GM19438 (cell line): ENCODE results near the gene GPX5.
"Not testable (repeated sequence)": the region's sequence is repeated elsewhere in the genome, so short reads cannot be mapped to it uniquely, and the experiment has no call there.

ENCODE experiments used
- ATAC-seq: cut with Tn5 transposase; IDR thresholded peaks from one replicate; pipeline ENCODE4 v1.9.1; 2021; ENCODE audit warnings: low read depth; ENCODE audit not compliant: unreplicated experiment

Gene GPX5, protein sequence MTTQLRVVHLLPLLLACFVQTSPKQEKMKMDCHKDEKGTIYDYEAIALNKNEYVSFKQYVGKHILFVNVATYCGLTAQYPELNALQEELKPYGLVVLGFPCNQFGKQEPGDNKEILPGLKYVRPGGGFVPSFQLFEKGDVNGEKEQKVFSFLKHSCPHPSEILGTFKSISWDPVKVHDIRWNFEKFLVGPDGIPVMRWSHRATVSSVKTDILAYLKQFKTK

DNA sequence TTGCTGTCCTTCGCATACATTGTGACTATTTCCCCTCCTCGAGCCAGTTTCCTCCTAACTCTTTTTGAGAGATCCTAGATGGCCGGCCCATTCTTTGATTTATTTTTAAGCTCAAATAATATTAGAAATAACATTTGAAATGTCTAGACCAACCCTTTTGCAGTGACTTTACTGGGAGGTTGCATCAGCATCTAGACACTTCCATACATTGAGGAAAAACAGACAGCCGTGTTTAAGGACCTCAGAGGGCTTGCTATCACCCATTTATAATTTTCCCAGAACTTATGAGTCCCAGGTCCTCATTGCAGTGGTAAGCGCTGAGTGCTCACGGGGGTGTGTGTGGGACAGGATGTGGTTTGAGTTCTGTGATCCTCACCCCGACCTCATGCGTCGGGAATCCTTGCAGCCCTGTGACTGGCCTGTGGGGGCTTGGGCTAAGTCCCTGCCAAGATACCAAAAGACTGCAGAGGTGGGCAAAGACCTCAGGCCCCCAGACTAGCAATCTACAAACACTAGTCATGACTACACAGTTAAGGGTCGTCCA is at the start of gene GPX5:
TSS of gene GPX5 (plus strand) at position 386 of the 544 bp plus-strand sequence. CDS start at position 519, 133 bp downstream.
- ATAC-seq: no peak

DNA sequence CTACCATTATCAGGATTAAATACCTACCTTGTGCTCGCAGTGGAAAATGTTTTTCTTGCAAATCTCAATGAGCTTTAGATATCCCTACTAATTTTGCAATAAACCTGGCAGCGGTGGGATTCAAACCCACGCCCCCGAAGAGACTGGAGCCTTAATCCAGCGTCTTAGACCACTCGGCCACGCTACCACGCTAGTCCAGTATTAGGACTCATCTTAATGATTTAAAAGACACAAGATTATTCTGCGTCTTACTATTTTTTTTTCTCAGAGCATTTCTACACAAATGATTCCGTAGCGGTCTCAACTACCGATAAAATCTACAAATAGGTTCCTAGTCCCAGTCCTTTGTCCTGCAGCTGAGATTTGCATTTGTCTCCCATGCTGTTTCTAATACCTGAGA is 47.2 kb upstream of the GPX5 start:
- no peak for ATAC-seq

DNA sequence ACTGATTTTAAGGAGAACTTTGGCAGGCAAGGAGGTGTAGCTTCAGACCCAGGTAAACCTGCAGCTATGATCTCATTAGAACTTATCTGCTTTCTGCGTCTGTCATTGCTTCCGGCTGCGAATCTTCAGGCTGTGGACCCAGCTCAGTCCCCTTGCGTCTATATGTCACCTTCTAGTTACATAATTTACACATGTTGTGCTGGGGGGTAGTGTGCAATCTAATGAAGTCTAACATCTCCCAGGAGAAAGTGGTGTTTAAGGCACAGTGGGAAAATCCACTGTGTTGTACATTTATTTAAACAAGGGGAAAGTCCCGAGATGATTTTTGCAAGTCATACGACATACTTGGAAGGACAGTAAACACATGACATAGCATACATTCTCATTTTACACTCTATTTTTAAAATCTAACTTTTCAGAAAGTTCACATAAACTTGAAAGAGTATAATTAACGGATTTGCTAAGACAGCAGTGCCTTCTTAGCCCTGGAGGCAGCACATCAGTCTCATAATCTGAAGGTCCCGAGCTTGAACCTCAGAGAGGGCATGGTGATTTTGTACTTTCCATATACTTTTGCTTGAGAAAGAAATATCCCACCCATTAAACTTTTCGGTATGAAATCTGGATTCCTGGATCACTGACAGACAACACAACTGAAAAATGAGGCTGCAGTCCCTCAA is 45.3 kb upstream of the GPX5 start:
- no peak for ATAC-seq

DNA sequence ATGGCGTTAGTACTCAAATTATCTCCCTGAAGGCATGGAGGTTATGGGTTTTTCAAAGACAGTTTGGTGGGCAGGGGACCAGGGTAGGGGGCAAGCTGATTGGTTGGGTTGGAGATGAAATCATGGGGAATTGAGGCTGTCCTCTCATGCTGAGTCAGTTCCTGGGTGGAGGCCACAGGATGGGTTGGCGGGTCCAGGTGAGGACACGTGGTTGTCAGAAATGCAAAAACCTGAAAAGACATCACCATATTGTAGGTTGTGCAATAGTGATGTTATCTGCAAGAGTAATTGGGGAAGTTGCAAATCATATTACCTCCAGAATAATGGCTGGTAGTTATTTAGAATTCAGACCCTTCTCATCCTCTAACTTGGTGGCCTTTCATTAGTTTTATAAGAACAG is 40.2 kb upstream of the GPX5 start:
- no peak for ATAC-seq

DNA sequence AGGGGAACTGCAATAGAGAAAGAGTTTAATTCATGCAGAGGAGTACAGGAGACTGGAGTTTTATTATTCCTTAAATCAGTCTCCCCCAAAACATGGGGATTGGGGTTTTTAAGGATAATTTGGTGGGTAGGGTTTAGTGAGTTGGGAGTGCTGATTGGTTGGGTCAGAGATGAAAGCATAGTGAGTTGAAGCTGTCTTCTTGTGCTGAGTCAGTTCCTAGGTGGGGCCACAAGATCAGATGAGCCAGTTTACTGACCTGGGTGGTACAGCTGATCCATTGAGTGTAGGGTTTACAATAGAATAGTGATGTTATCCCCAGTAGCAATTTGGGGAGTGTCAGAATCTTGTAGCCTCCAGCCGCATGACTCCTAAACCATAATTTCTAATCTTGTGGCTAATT is 39.1 kb upstream of the GPX5 start:
- ATAC-seq: no peak

DNA sequence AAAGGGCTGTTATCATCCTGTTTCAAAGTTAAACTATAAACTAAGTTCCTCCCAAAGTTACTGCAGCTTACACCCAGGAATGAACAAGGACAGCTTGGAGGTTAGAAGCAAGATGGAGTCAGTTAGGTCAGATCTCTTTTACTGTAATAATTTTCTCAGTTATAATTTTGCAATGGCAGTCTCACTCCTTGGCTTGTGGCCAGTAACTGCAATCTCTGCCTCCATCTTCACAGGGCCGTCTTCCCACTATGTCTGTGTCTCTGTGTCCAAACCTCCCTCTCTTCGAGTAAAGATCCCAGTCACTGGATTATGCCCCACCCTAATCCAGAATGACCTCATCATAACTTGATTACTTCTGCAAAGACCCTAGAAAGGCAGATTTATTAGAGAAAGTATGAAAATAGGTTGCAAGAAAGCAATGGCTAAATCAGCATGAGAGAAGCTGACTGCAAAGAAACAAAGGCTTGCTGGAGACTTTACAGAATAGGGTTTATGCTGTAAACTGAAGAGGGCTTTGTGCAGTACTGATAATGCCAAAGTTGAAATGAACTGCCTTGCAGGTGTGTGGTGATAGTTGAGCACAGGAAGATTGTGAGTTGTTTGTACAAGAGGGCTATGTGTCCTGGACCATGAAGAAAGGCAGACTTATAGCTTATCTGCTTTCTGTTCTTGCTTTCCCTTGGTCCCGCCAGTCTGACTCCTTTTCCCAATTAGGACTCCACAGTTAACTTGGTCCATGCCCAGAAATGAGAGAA is 38.5 kb upstream of the GPX5 start:
- no peak for ATAC-seq

DNA sequence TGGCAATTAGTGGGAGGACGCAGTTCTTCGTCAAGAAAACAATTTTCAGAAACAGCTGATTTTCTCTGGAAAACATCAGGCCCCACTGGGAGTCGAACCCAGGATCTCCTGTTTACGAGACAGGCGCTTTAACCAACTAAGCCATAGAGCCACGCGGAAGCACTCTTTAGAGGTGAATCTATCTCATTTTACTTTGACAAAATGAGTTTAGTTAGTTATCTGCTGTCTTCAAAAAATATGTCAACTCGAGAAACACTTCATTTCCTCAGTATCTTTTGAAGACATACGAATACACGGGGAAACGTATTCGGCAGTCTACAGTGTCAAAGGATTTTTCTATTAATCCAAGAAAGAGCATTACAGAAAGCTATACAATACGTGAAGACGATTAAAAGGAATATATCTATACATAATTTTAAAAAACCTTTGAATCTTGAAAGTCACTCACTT is 36.7 kb upstream of the GPX5 start:
- no peak for ATAC-seq

DNA sequence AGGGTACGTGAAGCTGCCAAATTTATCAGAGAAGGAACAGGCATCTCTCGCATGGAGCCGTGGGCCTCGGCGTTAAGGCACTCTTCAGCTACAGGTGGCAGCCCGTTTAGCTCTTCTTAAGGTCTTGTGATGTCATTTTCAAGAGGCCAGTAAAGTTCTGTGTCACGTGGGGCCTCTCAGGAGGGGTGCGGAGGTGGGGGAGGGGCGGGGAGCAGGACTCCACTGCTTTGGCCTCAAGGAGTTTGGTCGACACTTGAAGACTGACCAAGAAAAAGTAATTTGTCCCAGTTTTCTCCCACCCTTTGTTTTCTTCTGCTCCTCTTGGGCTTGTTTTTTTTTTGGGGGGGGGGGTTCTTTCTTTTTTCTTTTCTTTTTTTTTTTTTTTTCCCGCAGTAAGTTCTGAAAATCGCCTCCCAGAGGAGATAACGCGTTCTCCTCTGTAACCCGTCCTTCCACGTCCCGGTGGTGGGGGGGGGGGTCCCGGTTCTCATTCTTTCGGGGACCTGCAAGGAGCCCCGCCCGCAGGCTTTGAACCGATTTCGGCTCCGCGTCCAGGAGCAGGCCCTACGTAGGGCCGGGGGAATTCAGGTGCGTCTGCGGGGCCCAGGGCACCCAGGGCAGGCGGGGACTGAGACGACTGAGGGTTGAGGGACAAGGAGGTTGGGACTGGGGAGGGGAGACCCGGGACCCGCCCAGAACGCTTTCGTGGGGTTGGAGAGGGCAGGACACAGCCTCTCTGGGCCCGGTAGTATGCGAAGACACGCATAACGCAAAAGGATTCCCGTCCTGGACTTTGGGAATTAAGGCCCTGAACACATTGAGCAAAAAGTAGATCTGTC is 36.1 kb upstream of the GPX5 start:
- ATAC-seq: peak; percentile 61

DNA sequence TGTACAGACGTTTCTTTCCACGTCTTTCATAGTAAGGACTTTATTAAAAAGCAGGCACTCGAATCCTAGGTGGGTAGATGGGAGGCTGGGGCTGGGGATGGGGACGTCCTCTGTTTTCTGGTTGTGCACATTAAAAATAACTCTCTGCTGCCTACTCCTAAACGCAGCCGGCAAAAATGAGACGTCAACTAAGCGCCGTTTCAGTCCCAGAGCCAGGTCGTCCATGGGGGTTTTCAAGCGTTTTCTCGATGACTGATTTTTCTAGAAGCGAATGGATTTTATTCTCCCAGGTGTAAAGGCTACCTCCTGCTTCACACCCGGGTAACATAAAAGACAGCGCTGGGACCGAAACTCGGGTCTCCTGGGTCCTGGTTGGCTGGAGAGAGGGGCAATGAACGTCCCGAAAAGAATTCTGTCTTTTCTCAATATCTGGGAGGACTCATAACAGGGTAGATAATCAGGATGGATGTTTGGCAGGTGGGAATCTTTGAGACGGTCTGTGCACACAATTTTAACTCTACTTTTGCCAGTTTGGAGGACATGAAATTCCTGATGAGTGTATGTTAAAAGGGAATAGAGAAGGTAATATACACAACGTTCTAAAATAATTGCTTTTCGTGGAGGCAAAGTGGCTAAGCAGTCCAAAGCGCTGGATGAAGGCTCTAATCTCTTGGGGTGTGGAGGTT is 35.3 kb upstream of the GPX5 start:
- ATAC-seq: no peak

DNA sequence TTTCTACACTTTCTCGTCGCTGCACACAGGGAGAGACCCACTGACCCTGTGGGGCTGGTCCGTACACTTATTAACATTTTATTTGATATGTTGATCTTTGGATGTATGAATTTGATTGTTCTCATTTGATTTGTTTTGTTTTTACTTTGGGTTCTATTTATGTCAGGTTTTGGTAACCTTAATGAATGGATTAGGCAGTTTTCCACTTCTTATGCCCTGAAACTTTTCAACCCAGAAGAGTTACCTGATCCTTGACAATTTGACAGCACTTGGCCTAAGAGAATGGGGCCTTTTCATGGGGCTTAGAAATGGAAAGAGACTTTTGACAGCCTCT is 33.7 kb upstream of the GPX5 start:
- no peak for ATAC-seq

DNA sequence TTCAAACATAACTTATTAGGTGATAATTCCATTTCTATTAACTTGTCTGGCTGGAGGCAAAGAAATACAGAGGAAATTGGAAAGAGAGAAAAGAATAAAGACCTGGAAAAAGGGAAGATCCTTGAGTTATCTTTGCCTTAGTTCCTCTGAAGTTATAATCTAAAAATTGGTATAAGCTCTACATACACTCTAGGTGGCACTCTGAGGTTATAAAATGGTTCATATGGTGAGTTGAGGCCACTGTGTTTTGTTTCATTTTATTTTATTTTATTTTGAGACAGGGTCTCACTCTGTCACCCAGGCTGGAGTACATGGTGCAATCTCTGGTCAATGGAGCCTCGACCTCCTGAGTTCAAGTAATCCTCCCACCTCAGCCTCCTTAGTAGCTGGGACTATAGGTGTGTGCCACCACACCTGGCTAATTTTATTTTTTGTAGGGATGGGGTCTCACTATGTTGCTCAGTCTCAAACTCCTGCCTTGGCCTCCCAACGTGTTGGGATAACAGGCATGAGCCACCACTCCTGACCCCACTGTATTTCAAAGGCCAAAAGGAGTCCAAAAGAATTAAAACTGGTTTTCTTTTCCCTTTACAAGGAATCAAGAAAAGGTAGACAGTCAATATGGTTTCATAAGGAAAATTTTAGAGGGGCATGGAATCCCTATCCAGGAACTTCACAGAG is 29.4 kb upstream of the GPX5 start:
- ATAC-seq: no peak

DNA sequence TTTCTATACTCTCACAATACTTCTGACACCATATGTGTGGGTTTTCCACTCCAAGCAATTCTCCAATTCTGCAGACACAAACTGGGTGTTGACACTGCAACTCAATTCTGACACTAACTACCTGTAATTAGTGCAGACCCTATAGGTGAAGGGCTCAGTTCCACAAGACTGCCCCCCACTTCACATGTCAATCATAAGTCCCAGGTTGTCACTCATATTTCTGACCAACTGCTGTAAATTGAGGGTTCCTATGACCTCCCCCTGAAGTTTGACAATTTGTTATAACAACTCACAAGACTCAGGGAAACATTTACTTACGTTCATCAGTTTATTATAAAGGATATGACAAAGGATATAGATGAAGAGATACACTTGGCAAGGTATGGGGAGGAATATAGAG is 28.4 kb upstream of the GPX5 start:
- no peak for ATAC-seq

DNA sequence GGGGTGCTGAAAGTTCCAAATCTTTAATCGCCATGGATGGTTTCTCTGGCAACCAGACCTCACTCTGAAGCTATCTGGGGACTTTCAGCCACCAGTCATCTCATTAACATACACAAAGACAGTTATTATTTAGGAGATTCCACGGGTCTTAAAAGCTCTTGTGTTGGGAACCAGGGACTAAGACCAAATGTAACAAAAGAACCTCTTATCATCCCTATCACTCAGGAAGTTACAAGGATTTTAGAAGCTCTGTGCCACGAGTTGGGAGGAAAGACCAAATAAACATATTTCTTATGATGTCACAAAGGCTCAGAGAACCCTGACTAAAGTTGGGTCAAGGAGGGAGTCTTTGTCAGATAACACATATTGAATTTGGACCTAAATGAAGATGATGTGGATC is 27.8 kb upstream of the GPX5 start:
- no peak for ATAC-seq

DNA sequence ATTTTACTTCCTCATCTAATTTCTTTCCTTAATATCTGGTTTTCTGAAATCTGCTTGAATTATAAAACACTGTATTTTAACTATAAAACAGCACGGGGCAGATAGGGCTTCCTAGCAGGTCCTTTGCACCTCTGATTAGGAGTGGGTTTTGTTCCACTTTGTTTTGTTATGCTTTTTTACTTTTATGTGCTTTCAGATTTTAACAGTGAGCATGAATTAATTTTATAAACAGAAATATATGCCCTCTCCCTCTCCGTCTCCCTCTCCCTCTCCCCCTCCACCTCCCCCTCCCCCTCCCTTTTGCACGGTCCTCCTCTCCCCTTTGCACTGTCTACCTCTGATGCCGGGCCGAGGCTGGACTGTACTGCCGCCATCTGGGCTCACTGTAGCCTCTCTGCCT is 24.4 kb upstream of the GPX5 start:
- no peak for ATAC-seq

DNA sequence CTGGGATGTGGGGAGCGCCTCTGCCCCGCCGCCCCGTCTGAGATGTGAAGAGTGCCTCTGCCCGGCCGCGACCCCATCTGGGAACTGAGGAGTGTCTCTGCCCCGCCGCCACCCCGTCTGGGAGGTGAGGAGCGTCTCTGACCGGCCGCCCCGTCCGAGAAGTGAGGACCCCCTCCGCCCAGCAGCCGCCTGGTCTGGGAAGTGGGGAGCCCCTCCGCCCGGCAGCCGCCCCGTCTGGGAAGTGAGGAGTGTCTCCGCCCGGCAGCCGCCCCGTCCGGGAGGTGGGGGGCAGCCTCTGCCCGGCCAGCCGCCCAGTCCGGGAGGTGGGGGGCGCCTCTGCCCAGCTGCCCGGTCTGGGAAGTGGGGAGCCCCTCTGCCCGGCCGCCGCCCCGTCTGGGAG is 23.5 kb upstream of the GPX5 start:
- ATAC-seq: not testable (repeated sequence)

DNA sequence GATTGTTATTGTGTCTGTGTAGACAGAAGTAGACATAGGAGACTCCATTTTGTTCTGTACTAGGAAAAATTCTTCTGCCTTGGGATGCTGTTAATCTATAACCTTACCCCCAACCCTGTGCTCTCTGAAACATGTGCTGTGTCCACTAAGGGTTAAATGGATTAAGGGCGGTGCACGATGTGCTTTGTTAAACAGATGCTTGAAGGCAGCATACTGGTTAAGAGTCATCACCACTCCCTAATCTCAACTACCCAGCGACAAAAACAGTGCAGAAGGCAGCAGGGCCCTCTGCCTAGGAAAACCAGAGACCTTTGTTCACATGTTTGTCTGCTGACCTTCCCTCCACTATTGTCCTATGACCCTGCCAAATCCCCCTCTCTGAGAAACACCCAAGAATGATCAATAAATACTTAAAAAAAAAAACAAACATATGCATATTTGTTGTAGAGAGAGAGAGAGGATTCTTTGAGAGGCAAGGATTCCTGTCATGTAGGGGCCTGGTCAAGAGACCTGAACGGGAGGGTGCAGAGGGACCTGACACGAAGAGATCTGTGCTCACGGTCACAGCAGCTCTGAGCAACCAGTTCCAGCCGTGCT is 22.9 kb upstream of the GPX5 start:
- ATAC-seq: not testable (repeated sequence)

DNA sequence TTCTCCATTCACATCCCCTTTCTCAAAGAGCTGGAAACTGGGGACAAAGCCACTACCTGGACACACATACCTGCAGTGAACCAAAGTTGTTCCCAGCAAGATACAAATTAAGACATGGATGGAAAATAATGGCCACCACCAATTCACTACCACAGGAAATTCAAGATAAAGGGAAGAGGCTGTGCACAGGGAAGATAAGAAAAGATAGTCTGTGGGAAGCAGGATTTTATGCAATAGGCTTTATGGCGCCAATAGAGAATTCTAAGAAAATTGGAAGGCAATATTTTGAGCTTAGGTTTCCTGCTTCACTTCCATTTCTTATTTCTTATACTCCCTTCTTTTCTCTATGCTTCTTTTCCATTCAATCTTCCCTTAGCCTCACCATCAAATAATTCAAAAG is 19.9 kb upstream of the GPX5 start:
- ATAC-seq: no peak

DNA sequence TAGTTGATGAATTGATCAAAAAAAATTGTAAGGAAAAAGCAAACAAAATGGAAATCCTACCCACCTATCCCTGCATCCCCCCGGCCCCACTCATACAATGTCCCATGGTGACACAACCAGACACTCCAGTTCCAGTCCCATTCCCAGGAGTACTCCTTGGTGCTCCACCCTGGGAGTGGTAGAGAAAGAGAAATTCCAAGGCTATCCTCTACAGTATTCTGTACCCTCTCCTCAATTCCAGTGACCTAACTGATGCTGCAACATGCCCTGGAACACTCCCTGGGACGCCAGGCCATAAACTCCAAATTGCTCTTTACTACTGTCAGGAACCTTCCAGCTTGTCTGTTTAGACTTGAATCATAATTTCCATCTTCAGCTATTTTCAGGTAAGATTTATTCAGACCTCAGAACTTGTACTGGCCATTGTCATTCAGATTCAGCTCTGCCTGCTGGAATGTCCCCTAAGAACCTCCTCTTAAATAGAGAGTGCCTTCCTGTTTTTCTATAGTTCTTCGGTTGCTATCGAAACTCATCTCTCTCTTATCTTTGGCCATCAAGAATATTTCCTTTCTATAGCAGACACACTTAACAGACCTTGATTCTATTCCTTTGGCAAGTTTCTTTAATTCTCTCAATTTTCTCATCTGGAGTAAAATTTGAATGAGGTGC is 18.7 kb upstream of the GPX5 start:
- no peak for ATAC-seq
